MM.1S (cell line): ENCODE results near the gene UBE3A.

Source experiments
- DNase-seq: peaks from one replicate; pipeline ENCODE4 v3.0.0-alpha.2; 2015
- H2AFZ ChIP-seq: fragments of 300-600 bp; sonication (generic); 2 replicates; pipeline ENCODE4 v1.6.0; 2016; ENCODE audit warnings: antibody characterized with exemption, low read length
- H3F3A ChIP-seq: fragments of 300-600 bp; sonication (generic); 2 replicates; pipeline ENCODE4 v1.6.1; 2016; ENCODE audit warnings: mild to moderate bottlenecking, antibody characterized with exemption, low read length, moderate library complexity, mixed read lengths; ENCODE audit not compliant: insufficient read depth
- H3K27ac ChIP-seq: fragments of 300-600 bp; sonication (generic); 2 replicates; pipeline ENCODE4 v1.5.1; 2016; ENCODE audit warnings: mild to moderate bottlenecking, low read length
- H3K27me3 ChIP-seq: fragments of 300-600 bp; sonication (generic); replicated peaks from 2 replicates; pipeline ENCODE4 v1.6.0; 2016; ENCODE audit warnings: low read length; ENCODE audit not compliant: insufficient read depth
- H3K36me3 ChIP-seq: fragments of 300-600 bp; sonication (generic); replicated peaks from 2 replicates; pipeline ENCODE4 v1.6.1; 2016; ENCODE audit warnings: mild to moderate bottlenecking, low read length, mixed read lengths; ENCODE audit not compliant: insufficient read depth
- H3K4me1 ChIP-seq: fragments of 300-600 bp; sonication (generic); 2 replicates; pipeline ENCODE4 v1.6.1; 2016; ENCODE audit warnings: low read length, mixed read lengths
- H3K4me2 ChIP-seq: fragments of 300-600 bp; sonication (generic); 2 replicates; pipeline ENCODE4 v1.6.0; 2016; ENCODE audit warnings: low read depth, low read length
- H3K4me3 ChIP-seq: fragments of 300-600 bp; sonication (generic); 2 replicates; pipeline ENCODE4 v1.5.1; 2016; ENCODE audit warnings: low read length, mixed read lengths
- H3K79me2 ChIP-seq: fragments of 300-600 bp; sonication (generic); 2 replicates; pipeline ENCODE4 v1.6.1; 2016; ENCODE audit warnings: mixed run types, low read length, mixed read lengths
- H3K9ac ChIP-seq: fragments of 300-600 bp; sonication (generic); 2 replicates; pipeline ENCODE4 v1.6.1; 2016; ENCODE audit warnings: low read length, mixed read lengths
- H3K9me2 ChIP-seq: fragments of 300-600 bp; sonication (generic); replicated peaks from 2 replicates; pipeline ENCODE4 v1.6.1; 2016; ENCODE audit warnings: mild to moderate bottlenecking, low read length, mixed read lengths; ENCODE audit not compliant: insufficient read depth
- H3K9me3 ChIP-seq: fragments of 300-600 bp; sonication (generic); replicated peaks from 2 replicates; pipeline ENCODE4 v1.6.1; 2016; ENCODE audit warnings: mild to moderate bottlenecking, low read length, mixed read lengths; ENCODE audit not compliant: insufficient read depth
- H4K20me1 ChIP-seq: fragments of 300-600 bp; sonication (generic); 2 replicates; pipeline ENCODE4 v1.6.1; 2016; ENCODE audit warnings: mild to moderate bottlenecking, low read length, moderate library complexity, mixed read lengths; ENCODE audit not compliant: insufficient read depth
- CTCF ChIP-seq: fragments of 300-600 bp; sonication (generic); IDR thresholded peaks from 2 replicates; pipeline ENCODE4 v1.5.1; 2016; ENCODE audit warnings: antibody characterized with exemption, low read length, mixed read lengths
- EZH2 ChIP-seq: fragments of 300-600 bp; sonication (generic); optimal IDR thresholded peaks from 2 replicates; pipeline ENCODE3; 2017; ENCODE audit warnings: low read depth, mild to moderate bottlenecking, antibody characterized with exemption, low read length, mixed read lengths
- EZH2phosphoT487 ChIP-seq: fragments of 300-600 bp; sonication (generic); IDR thresholded peaks from 2 replicates; pipeline ENCODE4 v1.6.1; 2018; ENCODE audit warnings: antibody characterized with exemption, low read length

The UBE3A gene

GRCh38 chr15:25385986-25386385, 52.8 kb downstream of the UBE3A start:
- Histone ChIP-seq H3K4me3 (no peak overlapping the region), H3F3A (no peaks in the 10 kb centered on the region), H3K4me2 (no peak overlapping the region), H3K36me3 (peaks cover 5% of the 10 kb centered on the region; the same call in 1 of the 2 replicates), H2AFZ (no peak overlapping the region), H3K4me1 (no peaks in the 10 kb centered on the region), H3K9ac (no peak overlapping the region), H3K79me2 (peaks cover 96% of the 10 kb centered on the region), H3K9me3 (no peaks in the 10 kb centered on the region), H3K27ac (no peak overlapping the region), H3K9me2 (no peaks in the 10 kb centered on the region), H4K20me1 (no peaks in the 10 kb centered on the region), H3K27me3 (no peaks in the 10 kb centered on the region)
- TF ChIP-seq EZH2phosphoT487 (no peak), CTCF (no peak), EZH2 (no peak)
- no peak for DNase-seq

- no peak overlapping the region for H3K4me3 ChIP-seq
- no peaks in the 10 kb centered on the region for H3K9me3 ChIP-seq
- no peak overlapping the region for H3K4me2 ChIP-seq
- H2AFZ ChIP-seq = no peak overlapping the region
- H3K27me3 ChIP-seq = no peaks in the 10 kb centered on the region
- H3F3A ChIP-seq = no peaks in the 10 kb centered on the region
- no peaks in the 10 kb centered on the region for H3K9me2 ChIP-seq
- no peak overlapping the region for H3K9ac ChIP-seq
- no peaks in the 10 kb centered on the region for H3K4me1 ChIP-seq
- no peaks in the 10 kb centered on the region; the same call in 1 of the 2 replicates for H4K20me1 ChIP-seq
- H3K27ac ChIP-seq = no peak overlapping the region
- TF ChIP-seq EZH2 = no peak
- TF ChIP-seq EZH2phosphoT487 = no peak
- no peak for TF ChIP-seq CTCF
- H3K36me3 ChIP-seq = peaks cover 5% of the 10 kb centered on the region; the same call in 1 of the 2 replicates
- peaks cover 97% of the 10 kb centered on the region for H3K79me2 ChIP-seq
- no peak for DNase-seq
Measured at GRCh38 chr15:25381579-25381978, 57.2 kb downstream of the UBE3A start.

- no peaks in the 10 kb centered on the region; the same call in 1 of the 2 replicates for H4K20me1 ChIP-seq
- no peaks in the 10 kb centered on the region for H3K9me2 ChIP-seq
- H3K4me2 ChIP-seq = no peak overlapping the region
- H3K27ac ChIP-seq = no peak overlapping the region
- no peaks in the 10 kb centered on the region for H3K4me1 ChIP-seq
- H3K36me3 ChIP-seq = peaks cover 10% of the 10 kb centered on the region; the same call in 1 of the 2 replicates
- no peak overlapping the region for H3K4me3 ChIP-seq
- no peak overlapping the region for H2AFZ ChIP-seq
- TF ChIP-seq EZH2 = no peak
- TF ChIP-seq EZH2phosphoT487 = no peak
- no peak for TF ChIP-seq CTCF
- H3K79me2 ChIP-seq = peaks cover 94% of the 10 kb centered on the region
- H3K9ac ChIP-seq = no peak overlapping the region
- H3F3A ChIP-seq = no peaks in the 10 kb centered on the region
- no peak for DNase-seq
- no peaks in the 10 kb centered on the region for H3K27me3 ChIP-seq
- no peaks in the 10 kb centered on the region for H3K9me3 ChIP-seq
Measured at GRCh38 chr15:25378501-25378901, 60.3 kb downstream of the UBE3A start.
